Diencephalon (tissue), 1 donor: ENCODE results near the gene STX10. TPM values are rescaled to one million over a fixed set of nuclear protein-coding genes. Genes with fewer than 3 reads are reported as not detected.

Experiments
- total RNA-seq: library from RNA; depleted of rRNA; stranded (reverse); fragments of >200 nt; gene quantifications from one replicate; pipeline ENCODE4 v1.2.3, GENCODE V29; 2014

The STX10 gene, protein sequence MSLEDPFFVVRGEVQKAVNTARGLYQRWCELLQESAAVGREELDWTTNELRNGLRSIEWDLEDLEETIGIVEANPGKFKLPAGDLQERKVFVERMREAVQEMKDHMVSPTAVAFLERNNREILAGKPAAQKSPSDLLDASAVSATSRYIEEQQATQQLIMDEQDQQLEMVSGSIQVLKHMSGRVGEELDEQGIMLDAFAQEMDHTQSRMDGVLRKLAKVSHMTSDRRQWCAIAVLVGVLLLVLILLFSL
- total RNA-seq, result 23.8 TPM

DNA sequence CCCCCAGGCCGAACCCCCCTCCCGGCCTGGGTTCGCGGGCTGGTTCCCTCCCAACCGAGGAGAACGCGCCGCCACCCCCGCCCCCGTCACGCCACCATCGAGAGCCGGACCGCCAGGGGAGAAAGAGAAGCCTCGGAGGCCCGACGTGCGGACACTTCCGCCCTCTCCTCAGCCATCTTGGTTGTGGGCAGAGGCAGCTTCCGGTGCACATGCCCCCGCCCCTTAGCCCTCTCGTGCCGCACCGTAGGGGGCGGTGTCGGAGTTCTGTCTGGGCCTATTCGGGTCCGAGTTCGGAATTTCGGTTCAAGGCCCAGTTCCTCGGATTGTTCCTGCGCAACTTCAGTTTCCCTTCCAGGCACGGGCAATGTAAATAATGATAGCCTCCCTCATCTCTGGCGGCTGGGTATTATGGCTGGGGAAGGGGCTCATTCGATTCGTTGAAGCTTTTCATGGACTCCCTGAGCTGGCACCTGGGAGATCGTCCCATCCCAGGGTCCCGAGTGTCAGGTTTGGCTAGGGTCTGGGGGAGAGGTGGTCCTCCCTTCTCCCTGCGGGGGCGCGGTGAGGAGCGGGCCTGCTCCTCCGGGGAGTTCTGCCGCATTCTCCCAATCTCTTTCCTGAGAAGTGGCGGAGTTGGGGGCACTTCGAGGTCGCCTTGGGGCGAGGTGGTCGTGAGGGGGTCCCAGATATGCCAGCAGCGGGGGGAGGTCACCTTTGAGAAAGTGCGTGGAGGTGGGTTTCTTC, at the start of gene STX10, which contains the start of gene IER2:
Gene STX10 (minus strand): TSS at position 189 of the 744 bp plus-strand sequence. CDS start 202 bp downstream, outside the sequence.
Gene IER2 (plus strand): TSS at position 225 of the 744 bp plus-strand sequence. CDS start 2,776 bp downstream, outside the sequence.

DNA sequence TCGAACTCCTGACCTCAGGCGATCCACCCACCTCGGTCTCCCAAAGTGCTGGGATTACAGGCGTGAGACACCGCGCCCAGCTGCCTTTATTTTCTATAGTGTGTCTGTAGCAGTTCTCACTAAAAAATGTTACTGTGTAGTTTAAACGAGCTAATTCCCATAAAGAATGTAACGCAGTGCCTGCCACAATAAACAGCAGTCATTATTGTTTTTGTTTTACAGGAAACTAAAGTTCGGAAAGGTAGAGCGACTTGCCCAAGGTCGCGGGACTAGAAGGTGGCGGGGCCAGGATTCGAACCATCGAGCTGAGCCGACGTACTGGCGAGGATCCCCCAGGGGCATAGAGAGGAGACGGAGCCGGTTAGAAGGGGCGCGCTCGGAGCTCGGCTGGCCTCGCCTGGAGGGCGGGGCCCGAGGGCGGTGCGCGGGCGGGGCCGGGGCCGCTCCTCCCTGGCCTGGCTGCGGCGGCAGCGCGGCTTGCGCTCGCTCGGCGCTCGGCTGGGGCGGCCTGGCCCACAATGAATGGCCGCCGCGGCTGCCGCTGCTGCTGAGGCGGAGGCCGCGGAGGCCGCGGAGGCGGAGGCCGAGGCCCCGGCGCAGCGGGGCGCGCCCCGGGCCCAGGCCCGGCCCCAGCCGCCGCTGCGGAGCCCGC, 32.3 kb downstream of the STX10 start, which contains the start of gene NACC1:
Gene NACC1 (plus strand): TSS at position 493 of the 652 bp plus-strand sequence. CDS start 16,944 bp downstream, outside the sequence.

DNA sequence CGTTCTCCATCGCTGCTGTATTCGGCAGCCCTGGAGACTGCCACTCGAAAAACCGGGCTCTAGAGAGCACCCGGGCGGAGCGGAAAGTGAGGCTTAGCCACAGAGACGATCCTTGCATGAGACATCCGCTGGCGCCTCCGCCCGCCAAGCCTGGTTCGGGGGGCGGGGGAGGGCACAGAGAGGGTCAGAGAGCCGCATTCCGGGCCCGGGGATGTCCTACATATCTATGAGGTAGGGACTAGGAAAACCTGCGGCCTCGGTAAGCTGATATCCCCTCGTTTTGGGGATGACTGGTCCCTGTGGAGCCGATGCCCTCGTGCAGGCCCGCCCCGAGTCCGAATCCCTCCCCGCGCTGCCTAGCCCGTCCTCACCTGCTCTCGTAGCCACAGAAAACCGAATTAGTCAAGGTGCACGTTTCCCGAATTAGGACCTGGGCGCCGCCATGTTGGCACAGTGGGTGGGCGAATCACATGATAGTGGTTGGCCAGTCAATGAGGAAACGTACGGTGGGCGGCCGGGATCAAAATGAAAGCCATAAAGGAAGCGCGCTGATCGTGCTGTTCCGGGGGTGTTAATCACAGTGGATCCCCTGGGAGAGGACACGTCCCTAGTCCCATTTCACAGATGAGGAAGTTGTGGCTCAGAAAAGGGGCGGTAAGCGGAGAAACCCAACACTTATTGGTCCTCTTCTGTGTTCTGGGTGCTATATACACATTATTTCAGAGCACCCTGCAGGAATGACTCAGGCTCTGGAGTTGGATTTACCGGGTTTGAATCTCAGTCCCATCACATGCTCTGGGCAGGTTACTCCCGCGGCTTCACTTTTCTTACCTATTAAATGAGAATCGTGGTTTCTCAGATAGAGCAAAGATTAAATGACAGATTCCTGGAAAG, 33.6 kb downstream of the STX10 start, which contains the start of gene TRMT1:
Gene TRMT1 (minus strand): TSS at position 459 of the 894 bp plus-strand sequence. CDS start 341 bp downstream, at position 118.

DNA sequence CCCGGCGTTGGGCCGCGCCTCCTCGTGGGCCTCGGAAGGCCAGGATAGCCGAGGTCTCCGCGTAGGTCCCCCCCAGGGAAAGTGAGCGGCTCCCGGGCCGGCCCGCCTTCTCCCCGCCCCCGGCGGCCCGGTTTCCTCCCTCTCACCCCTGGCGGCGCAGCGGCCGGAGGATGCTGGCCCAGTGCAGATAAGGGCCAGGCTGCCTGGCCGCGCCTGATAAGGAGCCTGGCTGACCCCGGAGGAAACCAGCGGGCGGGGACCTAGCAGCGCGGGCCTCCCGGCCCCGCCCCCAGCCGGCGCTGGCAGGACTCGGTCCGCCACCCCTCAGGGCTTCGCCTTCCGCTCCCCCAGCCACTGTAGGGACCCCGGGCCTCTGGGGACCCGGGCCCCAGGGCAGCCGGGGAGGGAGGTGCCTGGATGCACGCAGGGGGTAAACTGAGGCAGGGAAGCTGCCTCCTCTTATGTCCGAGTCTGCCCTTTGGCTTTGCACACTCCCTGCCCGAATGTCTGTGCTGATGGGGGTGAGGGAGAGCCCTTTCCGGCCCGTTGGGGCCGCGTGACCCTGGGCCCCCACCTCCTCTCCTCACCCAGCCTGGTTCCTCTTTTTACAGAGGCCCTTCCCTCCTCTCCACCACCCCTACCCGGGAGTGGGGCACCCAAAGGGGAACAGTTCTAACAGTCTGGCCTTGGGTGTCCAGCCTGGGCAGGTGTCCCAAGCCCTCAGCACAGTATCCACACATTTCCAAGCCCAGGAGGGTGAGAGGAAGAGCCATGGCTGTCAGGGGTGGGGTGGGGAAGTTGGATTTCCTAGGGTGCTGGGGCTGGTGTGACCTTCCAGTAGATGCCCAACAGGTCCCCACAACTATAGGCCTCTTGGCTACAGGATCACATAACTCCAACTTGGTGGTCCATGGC, 47.3 kb downstream of the STX10 start, which contains the start of gene LYL1:
Gene LYL1 (minus strand): TSS at position 193 of the 915 bp plus-strand sequence. CDS start 1,687 bp downstream, outside the sequence.

Other genes with a start within 250 kb of the STX10 start
- not detected for gene SYCE2, start 231.1 kb downstream of the STX10 start, total RNA-seq
- 64.8 TPM for gene FARSA, start 216.7 kb downstream of the STX10 start, total RNA-seq
- 382 TPM for gene CALR, start 211.8 kb downstream of the STX10 start, total RNA-seq
- 33.2 TPM for gene RAD23A, start 204.5 kb downstream of the STX10 start, total RNA-seq
- gene GADD45GIP1, start 193.2 kb downstream of the STX10 start, total RNA-seq, result 19.6 TPM
- not detected for gene DAND5, start 180.8 kb downstream of the STX10 start, total RNA-seq
- gene NFIX, start 154.9 kb downstream of the STX10 start, total RNA-seq, result 27.9 TPM
- gene LYL1, start 47.5 kb downstream of the STX10 start, total RNA-seq, result 3.9 TPM
- 17.3 TPM for gene TRMT1, start 33.6 kb downstream of the STX10 start, total RNA-seq
- 22.1 TPM for gene NACC1, start 32.1 kb downstream of the STX10 start, total RNA-seq
- gene IER2, start within 50 bp of the STX10 start, total RNA-seq, result 13.4 TPM